Head of caudate nucleus (tissue), 42 donors: ENCODE data around the gene HIC1.

Experiments used
- DNase-seq, 42 donors: peaks; one replicate each; pipeline versions ENCODE4 v3.0.0 to v3.0.0-alpha.2; 2020 to 2021; ENCODE audit warnings: mixed read lengths in 7 of 42
- intact Hi-C: fragments of 100-400 bp; cut with DNase I; formaldehyde crosslinking; loops from one replicate; pipeline ENCODE4 v1.15.0; 2022

The HIC1 gene

DNA sequence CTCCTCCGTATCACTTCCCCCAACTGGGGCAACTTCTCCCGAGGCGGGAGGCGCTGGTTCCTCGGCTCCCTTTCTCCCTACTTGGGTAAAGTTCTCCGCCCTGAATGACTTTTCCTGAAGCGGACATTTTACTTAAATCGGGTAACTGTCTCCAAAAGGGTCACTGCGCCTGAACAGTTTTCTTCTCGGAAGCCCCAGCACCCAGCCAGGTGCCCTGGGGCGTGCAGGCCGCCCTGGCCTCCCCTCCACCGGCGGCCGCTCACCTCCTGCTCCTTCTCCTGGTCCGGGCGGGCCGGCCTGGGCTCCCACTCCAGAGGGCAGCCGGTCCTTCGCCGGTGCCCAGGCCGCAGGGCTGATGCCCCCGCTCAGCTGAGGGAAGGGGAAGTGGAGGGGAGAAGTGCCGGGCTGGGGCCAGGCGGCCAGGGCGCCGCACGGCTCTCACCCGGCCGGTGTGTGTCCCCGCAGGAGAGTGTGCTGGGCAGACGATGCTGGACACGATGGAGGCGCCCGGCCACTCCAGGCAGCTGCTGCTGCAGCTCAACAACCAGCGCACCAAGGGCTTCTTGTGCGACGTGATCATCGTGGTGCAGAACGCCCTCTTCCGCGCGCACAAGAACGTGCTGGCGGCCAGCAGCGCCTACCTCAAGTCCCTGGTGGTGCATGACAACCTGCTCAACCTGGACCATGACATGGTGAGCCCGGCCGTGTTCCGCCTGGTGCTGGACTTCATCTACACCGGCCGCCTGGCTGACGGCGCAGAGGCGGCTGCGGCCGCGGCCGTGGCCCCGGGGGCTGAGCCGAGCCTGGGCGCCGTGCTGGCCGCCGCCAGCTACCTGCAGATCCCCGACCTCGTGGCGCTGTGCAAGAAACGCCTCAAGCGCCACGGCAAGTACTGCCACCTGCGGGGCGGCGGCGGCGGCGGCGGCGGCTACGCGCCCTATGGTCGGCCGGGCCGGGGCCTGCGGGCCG, 1.6 kb downstream of the HIC1 start:
- intact Hi-C loops, result no loop called here
- DNase-seq, result no peak

DNA sequence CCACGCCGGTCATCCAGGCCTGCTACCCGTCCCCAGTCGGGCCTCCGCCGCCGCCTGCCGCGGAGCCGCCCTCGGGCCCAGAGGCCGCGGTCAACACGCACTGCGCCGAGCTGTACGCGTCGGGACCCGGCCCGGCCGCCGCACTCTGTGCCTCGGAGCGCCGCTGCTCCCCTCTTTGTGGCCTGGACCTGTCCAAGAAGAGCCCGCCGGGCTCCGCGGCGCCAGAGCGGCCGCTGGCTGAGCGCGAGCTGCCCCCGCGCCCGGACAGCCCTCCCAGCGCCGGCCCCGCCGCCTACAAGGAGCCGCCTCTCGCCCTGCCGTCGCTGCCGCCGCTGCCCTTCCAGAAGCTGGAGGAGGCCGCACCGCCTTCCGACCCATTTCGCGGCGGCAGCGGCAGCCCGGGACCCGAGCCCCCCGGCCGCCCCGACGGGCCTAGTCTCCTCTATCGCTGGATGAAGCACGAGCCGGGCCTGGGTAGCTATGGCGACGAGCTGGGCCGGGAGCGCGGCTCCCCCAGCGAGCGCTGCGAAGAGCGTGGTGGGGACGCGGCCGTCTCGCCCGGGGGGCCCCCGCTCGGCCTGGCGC, 2.4 kb downstream of the HIC1 start:
- DNase-seq, result no peak
- intact Hi-C loops, result no loop called here

DNA sequence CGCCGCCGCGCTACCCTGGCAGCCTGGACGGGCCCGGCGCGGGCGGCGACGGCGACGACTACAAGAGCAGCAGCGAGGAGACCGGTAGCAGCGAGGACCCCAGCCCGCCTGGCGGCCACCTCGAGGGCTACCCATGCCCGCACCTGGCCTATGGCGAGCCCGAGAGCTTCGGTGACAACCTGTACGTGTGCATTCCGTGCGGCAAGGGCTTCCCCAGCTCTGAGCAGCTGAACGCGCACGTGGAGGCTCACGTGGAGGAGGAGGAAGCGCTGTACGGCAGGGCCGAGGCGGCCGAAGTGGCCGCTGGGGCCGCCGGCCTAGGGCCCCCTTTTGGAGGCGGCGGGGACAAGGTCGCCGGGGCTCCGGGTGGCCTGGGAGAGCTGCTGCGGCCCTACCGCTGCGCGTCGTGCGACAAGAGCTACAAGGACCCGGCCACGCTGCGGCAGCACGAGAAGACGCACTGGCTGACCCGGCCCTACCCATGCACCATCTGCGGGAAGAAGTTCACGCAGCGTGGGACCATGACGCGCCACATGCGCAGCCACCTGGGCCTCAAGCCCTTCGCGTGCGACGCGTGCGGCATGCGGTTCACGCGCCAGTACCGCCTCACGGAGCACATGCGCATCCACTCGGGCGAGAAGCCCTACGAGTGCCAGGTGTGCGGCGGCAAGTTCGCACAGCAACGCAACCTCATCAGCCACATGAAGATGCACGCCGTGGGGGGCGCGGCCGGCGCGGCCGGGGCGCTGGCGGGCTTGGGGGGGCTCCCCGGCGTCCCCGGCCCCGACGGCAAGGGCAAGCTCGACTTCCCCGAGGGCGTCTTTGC, 3.1 kb downstream of the HIC1 start:
- no peak for DNase-seq
- intact Hi-C loops, result no loop called here

DNA sequence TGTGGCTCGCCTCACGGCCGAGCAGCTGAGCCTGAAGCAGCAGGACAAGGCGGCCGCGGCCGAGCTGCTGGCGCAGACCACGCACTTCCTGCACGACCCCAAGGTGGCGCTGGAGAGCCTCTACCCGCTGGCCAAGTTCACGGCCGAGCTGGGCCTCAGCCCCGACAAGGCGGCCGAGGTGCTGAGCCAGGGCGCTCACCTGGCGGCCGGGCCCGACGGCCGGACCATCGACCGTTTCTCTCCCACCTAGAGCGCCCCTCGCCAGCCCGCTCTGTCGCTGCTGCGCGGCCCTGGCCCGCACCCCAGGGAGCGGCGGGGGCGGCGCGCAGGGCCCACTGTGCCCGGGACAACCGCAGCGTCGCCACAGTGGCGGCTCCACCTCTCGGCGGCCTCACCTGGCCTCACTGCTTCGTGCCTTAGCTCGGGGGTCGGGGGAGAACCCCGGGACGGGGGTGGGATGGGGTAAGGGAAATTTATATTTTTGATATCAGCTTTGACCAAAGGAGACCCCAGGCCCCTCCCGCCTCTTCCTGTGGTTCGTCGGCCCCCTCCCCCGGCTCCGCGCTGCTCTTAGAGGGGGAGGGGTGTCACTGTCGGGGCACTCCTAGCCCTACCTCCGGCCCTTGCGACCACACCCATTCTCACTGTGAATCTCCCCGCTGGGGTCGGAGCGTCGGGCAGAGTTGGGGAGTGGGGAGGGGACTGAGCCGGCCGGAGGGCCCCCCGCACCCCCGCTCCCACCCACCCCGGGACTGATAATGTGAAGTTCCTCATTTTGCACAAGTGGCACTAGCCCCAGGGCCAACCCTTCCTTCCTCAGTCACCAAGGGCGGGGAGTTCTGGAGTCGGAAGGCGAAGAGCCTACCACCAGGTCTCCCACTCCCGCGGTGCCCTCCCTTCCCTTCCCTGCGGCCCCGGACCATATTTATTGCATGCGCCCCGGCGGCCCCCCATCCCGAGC, 4.0 kb downstream of the HIC1 start:
- DNase-seq, result peak in 28 of 42 donors; percentile 21 to 77 (median 55)

DNA sequence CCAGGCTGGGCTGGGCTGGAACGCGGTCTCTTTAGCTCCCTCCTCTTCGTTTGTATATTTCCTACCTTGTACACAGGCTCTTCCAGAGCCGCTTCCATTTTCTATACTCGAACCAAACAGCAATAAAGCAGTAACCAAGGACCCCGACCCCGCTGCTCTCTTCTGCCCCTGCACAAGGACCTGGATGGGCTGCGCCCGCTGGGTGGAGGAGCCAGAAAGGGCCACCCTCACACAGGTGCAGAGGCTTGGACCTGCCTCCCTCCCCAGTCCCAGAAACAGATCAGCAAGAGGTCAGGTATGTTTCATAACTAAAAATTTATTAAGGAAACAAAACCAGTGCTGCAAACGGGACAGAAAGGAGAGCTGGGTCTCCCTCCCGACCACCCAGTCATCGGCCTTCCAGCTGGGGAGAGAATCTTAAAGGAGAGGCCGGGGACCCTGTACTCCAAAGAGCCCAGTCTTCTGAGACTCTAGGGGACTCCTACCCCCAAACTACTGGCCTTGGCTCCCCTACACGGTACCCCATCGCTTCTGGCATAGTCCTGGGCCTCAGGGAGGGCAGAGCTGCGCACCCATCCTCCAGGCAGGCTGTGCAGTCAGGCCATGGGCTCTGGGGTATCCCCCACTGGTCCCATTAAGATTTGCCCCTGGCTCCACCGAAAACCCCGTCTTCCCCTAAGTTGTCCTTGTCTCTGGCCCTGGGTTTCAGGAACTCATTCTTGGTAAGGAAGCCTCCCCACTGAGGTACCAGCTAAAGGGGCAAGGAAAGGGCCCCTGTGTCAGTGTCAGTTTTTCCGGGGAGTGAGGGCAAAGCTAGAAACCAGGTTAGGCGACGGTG, 4.9 kb downstream of the HIC1 start:
- intact Hi-C loops, result no loop called here
- DNase-seq, result no peak

More for the DNA sequence above, 4.0 kb downstream of the HIC1 start:
- intact Hi-C loops, result no loop called here

DNA sequence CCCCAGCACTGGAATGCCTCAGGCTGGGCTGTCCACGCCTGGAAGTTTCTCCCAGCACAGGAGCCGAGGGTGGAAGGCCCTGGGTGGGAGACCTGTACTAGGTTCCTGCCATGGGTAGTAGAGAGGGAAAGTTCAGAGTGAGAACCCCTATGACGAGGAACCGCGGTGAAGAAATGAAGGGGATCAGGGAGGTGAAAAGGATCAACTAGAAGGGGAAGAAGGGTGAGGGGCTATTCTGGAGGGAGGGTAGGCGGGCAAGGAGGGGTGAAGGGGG, 5.4 kb downstream of the HIC1 start:
- DNase-seq, result no peak
- intact Hi-C loops, result no loop called here

DNA sequence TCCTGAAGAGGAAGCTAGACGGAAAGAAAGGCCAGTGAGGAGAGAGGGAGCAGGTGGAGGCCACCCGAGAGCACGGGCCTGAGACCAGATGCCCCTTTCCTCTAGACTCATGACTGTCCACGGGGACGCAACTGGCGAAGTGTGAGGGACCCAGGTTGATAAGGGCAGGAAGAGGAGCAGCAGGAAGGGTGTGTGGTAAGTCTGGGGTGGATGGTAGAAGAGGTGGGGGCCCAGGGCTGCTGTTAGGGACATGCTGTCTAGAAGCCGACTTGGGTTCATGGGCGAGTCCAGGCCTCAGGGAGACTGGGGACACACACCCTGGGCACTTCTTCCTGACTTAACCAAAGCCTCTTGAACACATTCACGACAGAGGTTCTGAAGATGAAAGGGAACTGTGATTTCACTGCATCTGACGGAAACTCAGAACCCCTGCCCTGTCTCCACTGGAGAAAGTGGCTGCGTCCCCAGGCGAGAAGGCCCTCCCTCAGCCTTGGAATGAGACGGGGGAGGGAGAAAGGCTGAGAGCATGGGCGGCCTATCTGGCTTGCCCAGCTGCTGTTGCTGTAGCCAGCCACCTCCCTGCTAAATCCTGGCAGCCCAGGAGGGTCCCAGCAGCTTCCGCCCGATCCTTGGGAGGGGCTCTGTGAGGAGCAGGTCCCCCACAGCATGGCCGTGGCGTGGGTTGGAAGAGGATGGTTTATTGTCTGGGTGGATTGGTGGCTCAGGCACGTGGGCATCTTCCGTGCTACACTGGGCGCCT, 6.0 kb downstream of the HIC1 start:
- no peak for DNase-seq
- intact Hi-C loops, result no loop called here

DNA sequence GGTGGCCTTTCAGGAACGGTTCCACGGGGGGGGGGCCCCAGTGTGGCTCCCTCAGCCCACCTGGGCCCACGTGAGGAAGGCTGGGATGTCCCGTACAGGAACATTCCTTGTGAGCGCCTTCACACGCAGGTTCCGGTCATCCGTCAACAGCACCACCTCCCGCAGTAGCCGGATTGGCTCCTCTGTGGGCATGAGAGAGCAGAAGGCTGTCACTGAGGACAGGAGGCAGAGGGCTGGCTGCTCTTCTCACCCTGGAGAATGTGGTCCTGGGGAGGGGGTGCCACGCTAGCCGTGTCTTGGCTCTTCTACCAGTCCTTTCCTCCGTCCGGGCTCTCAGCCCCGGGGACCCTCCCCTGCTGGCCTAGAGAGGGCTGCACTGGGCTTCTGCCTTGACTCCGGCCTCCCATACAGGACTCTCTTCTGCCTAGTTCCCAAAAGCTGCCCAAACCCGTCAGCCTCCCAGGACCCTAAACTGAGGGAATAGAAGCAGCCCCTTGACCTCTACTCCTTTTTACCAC, 6.6 kb downstream of the HIC1 start:
- DNase-seq, result no peak
- intact Hi-C loops, result no loop called here

DNA sequence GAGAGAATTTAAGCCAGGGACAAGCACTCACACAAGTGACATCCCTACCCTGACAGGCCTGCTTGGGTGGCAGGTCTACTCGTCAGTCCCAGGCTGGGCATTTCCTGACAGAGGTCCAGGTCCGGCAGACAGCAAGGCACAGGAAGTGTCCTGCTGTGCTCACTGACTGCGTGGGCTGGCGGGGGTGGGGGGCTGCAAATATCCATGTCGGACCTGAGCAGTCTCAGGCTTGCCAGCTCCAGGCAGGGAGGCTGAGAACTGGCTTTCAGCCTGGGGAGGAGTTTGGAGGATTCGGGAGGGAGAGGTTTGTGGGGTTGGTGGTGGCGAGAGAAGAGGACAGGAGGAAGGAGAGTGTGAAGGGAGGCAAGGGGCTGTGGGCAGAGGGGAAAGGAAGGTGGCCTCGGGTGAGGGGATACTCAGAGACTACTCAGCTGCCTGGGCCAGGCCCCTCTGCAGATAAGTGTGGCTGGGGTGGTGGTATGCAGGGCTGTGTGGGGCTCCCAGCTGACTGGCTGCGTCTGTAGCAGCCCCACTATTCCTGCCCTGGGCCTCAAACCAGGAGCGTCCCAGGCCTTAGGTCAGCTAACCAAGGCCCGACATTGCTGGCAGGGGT, 7.8 kb downstream of the HIC1 start:
- intact Hi-C loops, result no loop called here
- DNase-seq, result no peak

DNA sequence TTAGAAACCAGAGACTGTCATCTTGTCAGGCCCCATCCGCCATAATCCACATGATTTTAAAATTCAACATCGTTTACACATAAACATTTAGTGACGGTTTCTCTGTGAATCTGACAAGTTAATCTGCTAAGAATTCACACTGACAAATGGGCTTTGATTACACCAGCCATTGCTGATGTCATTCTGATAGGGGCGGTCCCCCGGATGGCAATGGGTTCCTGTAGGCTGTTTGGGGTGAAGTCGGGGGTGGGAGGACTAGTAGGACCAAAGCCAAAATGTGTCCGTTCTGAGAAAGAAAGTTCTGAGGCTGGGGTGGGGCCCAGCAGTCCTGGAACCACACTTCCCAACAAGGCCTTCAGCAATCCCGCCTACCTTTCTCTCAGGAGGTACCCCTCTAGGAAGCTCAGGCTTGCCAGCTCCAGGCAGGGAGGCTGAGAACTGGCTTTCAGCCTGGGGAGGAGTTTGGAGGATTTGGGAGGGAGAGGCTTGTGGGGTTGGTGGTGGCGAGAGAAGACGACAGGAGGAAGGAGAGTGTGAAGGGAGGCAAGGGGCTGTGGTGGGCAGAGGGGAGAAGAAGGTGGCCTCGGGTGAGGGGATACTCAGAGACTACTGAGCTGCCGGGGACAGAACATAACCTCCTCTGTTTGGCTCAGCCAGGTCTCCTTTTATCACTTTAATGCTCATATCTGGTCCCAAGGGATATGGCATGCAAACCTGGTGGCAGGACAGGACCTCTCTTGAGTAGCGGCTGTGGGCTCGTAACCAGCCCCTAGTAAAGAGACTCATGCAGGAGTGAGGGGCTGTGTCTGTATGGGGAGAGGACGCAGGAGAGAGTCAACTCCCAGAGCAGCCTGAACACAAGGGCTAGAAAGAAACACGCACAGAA, 8.6 kb downstream of the HIC1 start:
- intact Hi-C loops, result no loop called here
- DNase-seq, result no peak

DNA sequence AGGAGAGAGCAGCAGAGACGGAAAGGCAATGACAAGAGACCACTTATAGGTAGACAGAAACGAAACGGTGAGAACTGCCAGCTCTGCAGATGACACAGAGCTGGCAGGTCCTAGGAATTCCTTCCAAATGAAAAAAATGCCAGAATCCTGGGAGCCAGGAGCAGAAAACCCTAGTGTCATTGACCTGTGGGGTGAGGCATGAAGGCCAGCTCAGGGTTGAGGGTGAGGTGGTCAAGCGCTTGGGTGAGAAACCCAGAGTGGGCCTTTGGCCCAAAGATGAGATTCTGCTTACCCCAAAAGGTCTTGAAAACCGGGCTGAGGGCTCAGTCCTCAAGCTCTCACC, 9.2 kb downstream of the HIC1 start:
- DNase-seq, result no peak
- intact Hi-C loops, result no loop called here

DNA sequence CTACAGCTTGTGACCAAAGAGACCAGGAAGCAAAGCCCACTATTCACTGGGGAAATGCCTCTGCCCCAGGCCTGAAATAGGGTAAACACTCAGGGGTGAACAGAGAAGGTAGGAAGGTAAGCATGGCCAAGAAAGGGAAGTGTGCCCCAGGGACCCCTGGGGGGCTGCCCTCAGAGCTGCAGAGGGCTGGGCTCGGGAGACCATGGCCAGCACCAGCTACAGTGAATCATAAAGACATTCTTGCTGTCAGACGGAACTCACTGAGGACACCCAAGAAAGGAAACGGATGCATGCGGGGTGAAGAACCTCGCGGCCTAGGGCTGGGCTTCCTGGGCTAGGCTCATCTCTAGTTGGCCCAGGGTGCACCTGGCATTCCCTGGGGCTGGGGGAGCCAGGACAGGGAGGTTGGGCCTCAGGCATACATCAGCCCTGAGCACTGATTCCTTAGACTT, 9.6 kb downstream of the HIC1 start:
- DNase-seq, result no peak
- intact Hi-C loops, result no loop called here

DNA sequence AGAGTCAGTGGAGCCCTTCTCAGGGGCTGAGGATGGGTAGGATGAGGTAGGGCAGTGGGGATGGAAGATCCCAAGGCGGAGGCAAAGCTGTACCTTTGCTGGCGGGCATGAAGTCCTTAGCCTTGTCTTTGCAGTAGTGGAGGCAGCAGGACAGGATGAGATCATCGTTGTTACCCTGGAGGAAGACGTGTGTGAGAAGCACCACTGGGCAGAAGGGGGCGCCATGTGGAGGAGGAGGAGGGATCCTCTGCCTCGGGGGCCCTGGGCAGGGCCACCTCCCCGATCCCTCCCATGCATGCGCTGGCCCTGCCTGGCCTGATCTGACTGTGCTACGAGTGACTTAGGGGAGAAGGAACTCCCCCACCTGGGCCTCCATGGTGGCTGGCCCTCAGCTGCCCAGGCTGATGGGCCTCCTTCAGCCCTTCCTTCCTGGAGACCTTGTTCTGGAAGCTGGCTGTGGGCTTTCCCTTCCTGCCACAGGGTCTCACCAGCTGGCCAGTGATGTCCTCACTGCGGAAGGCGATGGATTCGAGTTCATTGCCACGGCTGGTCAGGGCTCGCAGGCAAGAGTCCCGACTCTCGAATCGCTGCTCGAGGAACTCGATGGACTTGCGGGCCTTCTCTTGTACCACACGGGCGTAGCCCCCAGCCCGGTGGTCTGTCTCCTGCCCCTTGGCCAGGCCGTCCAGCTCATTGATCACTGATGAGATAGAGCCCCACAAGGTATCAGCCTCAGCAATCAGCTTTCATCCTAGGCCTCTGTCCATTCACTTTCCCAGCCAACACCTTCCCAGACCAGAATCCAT, 10.3 kb downstream of the HIC1 start:
- intact Hi-C loops, result no loop called here
- DNase-seq, result no peak

DNA sequence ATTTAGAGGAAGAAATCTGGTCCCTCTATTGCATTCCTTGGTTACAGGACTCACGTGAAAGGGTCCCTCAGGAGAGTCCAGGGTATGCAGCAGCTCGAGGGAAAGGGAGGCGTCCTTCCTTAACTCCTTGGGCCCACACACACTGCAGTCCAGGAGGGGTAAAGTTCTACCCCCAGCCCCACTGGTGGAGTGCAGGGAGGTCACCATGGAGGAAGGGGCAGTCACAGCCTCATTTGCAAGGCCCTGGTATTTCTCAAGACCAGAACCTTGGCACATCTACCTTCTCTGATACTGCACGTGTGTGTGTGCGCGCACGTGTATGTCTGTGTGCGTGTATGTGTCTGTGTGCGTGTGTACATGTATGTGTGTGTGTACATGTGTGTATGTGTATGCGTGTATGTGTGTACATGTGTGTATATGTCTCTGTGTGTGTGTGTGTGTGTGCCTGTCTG, 11.1 kb downstream of the HIC1 start:
- intact Hi-C loops, result no loop called here
- DNase-seq, result no peak

DNA sequence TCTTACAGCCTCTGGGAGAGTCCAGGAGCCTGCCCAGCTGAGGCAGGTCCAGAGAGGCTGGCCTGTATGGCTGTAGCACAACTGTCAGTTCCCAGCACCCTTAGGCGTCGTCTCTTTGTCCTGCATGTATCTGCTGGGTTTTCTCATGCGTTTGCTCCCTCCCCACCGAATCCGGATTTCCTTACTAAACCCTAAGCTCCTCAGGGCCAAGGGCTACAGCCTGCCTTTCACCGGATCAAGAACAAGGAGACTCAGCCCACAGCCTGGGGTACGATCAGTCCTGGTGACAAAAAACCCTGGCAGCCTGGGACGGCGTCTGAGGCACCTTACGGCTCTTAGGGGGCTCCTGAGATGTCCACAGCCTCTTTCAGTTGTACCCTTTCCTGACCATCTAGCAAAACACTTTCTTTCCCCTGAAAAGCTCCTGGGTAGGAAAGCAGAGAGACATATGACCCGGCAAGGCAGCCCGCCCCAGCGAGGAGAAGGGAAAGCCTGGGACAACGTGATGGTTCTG, 12.2 kb downstream of the HIC1 start:
- DNase-seq, result no peak
- intact Hi-C loops, result no loop called here
